G401.6 (cell line): ENCODE measurements around the gene APPBP2.
"Not testable (repeated sequence)": the region's sequence is repeated elsewhere in the genome, so short reads cannot be mapped to it uniquely, and the experiment has no call there.

Source experiments
- FAIRE-seq: peaks from 2 replicates; lab custom pipeline; 2012; peaks lifted over from hg19 to GRCh38; lab: Jason Lieb, UNC

The APPBP2 gene

GRCh38 chr17:60493847-60494321 is 32.2 kb downstream of the APPBP2 start:
- no peak for FAIRE-seq

GRCh38 chr17:60491771-60492170 is 34.3 kb downstream of the APPBP2 start:
- FAIRE-seq: no peak

GRCh38 chr17:60490594-60490993 is 35.4 kb downstream of the APPBP2 start:
- not testable (repeated sequence) for FAIRE-seq

- FAIRE-seq: no peak
These were observed 44.4 kb downstream of the APPBP2 start for GRCh38 chr17:60481604-60482003.

- no peak for FAIRE-seq
These were observed 52.3 kb downstream of the APPBP2 start for GRCh38 chr17:60473788-60474187.

GRCh38 chr17:60472449-60472848 is 53.6 kb downstream of the APPBP2 start:
- FAIRE-seq: no peak

GRCh38 chr17:60471451-60471850 is 54.6 kb downstream of the APPBP2 start:
- FAIRE-seq: no peak

GRCh38 chr17:60468371-60468770 is 57.7 kb downstream of the APPBP2 start:
- FAIRE-seq: no peak

GRCh38 chr17:60464343-60464742 is 61.7 kb downstream of the APPBP2 start:
- no peak for FAIRE-seq

- FAIRE-seq: no peak
These were observed 62.7 kb downstream of the APPBP2 start for GRCh38 chr17:60463157-60463835.

GRCh38 chr17:60461584-60461983 is 64.5 kb downstream of the APPBP2 start:
- FAIRE-seq: no peak

GRCh38 chr17:60457148-60457547 is 68.9 kb downstream of the APPBP2 start:
- no peak for FAIRE-seq

- no peak for FAIRE-seq
These were observed 70.7 kb downstream of the APPBP2 start for GRCh38 chr17:60455378-60455777.

- FAIRE-seq: no peak
These were observed 74.1 kb downstream of the APPBP2 start for GRCh38 chr17:60451965-60452364.

GRCh38 chr17:60451071-60451470 is 75.0 kb downstream of the APPBP2 start:
- no peak for FAIRE-seq

GRCh38 chr17:60447375-60447774 is 78.7 kb downstream of the APPBP2 start:
- FAIRE-seq: no peak

GRCh38 chr17:60445144-60445543 is 80.9 kb downstream of the APPBP2 start:
- peak; percentile 15 for FAIRE-seq

- no peak for FAIRE-seq
These were observed 82.3 kb downstream of the APPBP2 start for GRCh38 chr17:60443713-60444112.

- no peak for FAIRE-seq
These were observed 83.5 kb downstream of the APPBP2 start for GRCh38 chr17:60442271-60443173.

- FAIRE-seq: no peak
These were observed 86.5 kb downstream of the APPBP2 start for GRCh38 chr17:60439501-60439900.

GRCh38 chr17:60436676-60437075 is 89.4 kb downstream of the APPBP2 start:
- no peak for FAIRE-seq

- peak; percentile 88 for FAIRE-seq
These were observed 90.5 kb downstream of the APPBP2 start for GRCh38 chr17:60435244-60436167.
